SIG-M5 treated with dmso at 0.1 percent for 504 hours (cell line): ENCODE measurements around the gene KRT1.

Source experiments
- DNase-seq: peaks from one replicate; lab custom pipeline; 2025; ENCODE audit not compliant: unreplicated experiment; lab: John Stamatoyannopoulos, UW

The KRT1 gene

DNA sequence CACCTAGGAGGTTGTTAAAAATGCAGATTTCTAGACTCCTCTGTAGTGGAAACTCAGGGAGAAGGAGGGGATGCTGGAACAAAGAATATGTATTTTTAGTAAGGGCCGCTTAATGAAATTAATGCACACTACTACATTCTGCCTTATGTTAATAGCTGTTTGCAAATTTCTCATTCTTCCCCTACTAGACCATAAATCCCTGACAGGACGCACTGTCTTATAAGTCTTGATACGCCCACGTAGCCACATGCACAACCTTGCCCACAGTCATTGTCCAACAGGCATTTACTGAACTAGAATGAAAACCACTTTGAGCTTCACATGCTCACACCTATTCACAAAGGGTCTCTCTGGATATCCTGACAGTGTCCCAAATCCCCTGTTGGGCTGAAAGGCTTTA lies 38.7 kb downstream of the KRT1 start:
- no peak for DNase-seq

DNA sequence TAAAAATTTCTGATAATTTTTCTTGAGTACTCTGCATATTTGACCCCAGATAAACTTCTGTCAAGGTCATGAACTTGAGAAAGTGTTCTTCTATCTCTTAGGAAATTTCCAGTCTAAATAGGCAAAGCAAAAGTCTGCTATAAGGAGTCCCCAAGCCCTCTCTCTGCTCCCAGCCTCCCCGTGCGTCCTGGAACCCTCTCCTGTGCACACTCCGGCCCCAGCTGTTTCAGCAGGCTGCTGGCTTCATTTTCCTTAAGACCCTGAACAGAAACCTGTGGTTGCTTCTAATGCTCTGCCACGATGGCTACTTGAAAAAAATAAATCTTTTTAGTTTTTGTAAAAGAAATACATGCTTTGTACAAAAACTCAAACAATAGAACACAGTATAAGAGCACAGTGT lies 42.9 kb downstream of the KRT1 start:
- DNase-seq, result no peak

DNA sequence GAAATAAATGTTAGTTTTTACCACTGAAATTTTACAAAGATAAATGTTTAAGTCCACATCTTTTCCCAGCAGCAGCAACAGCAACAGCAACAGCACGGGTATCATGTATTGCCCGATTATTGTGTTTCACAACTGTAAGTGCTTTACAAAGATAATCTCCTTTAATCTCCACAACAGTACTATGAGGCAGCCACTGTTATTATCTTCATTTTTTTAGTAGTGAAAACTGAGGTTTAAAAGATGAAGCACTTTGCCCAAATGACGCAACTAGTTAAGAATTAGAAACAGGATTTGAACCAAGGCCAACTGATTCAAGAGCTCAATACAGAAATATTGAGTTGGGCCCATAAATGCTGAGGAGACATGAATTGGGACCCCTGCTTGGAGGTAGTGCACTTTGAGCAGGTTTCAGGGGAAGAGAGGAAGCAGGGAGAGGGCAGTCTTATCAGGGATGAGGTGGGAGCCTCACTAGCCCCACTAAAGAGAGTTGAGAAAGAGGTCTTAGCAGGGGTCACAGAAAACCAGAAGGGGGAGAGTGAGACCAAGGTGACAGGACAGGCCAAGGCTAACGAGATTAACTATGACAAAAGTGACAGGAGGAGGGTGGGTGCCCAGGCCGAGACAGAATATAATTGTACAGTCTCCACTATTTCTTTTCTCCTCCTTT lies 43.5 kb downstream of the KRT1 start:
- DNase-seq, result no peak

DNA sequence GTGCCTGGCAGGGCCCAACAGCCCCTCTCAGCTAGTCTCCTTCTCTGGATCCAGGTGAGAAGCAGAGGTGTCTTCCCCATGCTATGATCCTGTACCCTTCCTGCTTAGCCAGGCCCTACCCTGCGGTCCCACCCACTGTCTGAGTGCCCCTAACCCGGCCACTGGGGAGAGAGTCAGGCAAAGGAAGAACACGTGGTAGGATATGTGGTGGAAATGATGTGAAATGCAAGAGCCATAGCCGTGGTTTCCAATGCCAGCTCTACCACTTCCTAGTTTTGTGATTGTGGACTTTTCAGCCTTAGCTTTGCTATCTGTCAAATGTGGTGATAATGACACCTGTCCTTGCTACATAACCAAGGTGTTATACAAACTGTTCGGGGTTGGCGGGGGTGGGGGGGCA lies 44.0 kb downstream of the KRT1 start:
- DNase-seq, result no peak

DNA sequence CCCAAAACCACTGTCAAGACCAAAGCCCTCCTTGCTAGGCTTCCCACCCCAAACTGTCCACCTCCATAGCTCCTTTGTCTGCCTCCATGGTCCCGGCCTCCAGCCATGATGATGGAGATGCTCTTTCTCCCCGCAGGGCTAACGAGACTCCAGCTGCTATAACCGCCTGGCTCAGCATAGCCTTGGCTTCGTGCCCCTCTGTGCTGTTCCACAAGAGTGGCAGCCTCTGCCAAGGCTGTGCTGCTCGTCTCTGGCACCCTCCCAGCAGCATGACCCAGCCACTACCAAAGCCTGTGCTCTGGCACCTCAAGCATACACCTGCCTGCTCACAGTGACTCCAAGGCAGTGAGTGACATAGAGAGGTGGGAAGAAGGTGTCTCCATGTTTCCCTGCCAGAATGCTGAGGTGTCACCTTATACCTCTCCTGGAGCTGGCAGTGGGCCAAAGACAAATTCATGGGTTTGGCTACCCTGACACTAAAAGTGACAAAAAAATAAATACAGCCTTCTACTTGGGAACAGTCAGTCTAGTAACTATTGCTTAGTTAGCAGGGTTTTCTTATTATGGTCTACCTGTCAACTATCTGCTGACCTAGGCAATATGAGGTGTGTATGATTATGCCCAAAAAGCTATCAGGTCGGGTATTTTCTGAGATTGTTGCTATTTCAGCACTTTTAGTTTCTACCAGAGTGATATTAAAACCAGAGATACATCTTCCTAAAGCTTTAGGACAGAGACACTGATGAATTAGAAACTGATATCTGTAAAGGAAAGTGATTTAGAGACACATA lies 45.7 kb downstream of the KRT1 start:
- DNase-seq, result no peak

DNA sequence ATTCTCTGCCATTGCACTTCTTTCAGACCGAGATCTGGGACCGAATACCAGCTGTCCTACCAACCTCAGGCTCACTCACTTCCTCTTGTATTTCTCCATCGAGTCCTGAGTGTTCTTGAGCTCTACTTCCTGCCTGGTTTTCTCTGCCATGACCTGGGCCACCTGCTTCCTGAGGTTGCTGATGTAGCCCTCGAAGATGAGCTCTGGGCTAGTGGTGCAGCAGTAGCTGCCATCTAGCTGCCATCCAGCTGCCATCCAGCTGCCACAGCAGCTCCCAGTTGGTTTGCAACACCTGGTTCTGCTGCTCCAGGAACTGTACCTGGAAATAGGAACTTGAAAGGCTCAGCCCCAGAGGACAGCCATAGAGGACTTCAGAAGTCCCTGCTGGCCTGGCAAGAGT lies 46.8 kb downstream of the KRT1 start:
- peak; percentile 18 for DNase-seq

DNA sequence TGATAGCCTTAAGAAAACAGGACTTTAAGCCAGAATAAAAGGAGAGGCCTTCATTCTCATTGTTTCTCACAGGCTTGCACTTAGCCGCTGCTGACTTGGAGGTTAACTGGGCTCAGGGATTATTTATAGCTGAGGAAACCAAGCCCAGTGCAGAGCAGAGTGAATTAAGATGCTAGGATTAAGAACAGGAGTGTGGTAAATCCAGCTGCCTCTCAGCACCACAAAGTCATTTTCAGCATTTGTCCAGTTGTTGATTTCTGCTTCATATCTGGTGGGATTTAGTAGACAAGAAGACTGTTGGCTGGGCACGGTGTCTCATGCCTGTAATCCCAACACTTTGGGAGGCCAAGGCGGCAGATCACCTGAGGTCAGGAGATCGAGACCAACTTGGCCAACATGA lies 47.6 kb downstream of the KRT1 start:
- DNase-seq, result no peak

DNA sequence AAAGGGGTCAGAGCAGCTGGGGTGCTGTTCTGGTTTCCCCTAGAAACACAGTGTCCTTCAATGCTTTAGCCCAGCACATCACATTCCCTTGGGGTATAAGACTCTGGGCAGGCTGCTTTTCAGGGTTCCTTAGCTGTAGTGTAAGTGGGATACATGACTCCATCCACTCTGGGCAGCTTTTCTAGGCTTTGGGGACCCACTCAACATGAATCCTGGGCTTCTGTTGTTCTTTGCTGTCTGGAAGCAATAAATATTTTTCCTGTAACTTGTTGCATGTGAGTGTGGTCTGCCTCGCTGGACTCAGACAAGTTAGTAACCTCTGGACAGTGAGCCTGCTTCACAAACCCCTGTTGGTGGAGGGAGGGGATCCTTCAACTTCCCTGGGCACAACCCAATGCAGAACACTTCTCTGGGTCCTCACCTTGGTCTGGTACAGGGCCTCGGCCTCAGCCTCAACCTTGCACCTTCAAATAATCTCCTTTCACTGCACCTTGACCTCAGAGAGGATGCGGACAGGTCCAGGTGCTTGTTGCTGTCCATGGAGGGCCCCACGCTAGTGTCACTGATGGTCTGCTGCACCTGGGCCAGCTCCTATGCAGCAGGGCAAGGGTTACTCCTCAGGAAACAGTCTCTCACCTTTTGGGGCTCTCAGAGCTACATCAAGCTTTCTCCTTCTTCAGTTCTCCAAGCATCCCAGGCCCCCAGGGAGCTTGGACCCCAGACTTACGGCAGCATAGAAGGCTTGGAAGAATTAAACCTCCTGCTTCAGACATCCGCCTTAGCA lies 48.3 kb downstream of the KRT1 start:
- no peak for DNase-seq

DNA sequence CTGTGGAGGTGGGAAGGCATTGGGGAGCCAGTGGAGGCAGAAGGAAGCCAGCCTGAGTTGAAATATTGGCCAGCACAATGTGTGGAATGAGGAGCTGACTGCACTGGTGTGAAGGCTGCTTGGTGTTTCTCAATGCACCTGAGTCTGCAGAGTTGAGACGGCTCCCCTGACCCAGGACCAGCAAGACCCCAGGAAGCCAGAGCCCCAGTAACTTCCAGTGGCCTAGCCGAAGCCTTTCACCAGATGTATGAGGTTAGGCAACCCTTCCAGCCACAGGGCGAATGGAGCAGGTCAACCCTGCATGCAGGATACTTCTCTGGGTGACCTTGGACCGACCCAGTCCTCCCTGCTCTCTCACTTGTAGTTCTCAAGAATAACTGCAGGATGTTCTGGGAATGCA lies 48.9 kb downstream of the KRT1 start:
- no peak for DNase-seq

DNA sequence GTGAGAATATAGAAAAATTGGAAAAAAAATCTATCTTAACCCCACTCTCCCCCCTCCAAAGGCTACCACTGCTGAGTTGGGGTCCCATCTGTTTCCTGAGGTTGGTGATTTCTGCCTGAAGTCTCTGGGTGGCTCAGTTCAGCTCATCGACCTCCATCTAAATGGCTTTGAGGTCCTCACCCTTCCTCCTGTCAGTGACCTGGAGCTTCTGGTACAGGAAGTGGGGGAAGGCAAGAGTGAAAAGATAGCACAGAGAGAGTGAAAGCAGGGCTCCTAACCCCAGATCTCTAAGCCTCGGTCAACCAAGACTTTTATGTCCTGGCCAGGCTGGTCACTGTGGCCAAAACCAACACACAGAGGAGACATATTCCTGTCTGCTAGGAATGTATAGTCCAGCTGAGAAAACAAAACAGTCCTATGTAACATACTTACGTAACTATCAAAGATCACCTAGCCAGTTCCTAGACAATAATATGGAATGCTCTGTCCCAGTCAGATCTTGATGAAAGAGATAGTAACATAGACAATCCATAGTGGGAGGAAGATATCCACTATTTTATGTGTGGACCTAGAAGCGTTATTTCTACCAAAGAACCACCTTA lies 49.5 kb downstream of the KRT1 start:
- no peak for DNase-seq

DNA sequence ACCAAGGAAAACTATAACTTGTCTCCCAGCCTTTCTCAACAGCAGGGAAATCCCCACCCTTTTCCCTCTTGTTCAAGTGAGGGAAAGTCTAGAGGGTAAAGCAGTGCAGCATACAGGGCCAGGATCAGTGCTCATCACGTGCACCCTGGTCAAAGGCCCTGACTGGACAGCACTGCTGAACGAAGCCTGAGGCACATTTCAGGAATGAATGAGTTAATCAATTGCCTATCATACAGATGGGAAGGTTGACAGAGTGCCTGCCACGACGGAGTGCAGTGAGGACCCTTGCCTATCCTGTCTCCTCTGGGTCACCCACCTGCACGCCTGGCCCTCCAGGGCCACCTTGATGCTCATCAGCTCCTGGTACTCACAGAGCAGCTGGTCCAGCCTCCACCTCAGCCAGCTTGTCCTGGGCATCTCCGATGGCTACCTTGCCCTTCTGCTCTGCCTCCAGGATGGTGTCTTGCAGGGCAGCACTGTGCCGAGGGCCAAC lies 50.2 kb downstream of the KRT1 start:
- DNase-seq, result no peak

DNA sequence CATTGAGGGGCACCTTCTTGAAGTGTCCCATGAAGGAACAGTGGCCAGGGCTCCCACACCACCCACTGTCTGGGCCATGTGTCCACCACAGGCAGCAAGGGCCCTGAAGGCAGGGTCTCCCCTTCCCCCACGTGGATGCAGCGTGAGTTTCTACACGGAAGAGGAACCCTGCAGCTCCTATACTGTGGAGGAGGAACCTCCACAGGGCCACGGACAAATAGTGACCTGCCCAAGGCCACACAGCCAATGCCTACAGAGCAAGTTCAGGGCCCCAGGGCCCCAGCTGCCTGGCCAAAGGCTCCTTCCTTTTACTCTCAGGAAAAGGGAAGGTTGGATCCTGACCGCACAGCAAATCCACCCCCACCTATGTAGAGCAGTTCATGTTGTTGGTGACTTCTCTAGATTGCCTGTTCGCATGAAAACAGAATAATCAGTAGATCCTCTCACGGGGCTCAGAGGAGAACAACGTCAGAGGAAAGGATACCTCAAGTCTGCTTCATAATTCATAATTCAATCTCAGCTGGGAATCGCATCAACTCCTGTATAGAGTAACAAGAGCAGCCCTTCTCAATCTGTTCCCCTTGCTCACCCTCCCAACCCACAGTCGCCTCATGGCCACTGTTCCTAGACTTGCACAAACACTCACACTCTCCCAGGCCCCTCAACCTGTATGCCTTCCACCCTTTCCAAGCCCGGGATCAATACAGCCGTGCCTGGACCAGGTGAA lies 50.8 kb downstream of the KRT1 start:
- DNase-seq, result no peak

DNA sequence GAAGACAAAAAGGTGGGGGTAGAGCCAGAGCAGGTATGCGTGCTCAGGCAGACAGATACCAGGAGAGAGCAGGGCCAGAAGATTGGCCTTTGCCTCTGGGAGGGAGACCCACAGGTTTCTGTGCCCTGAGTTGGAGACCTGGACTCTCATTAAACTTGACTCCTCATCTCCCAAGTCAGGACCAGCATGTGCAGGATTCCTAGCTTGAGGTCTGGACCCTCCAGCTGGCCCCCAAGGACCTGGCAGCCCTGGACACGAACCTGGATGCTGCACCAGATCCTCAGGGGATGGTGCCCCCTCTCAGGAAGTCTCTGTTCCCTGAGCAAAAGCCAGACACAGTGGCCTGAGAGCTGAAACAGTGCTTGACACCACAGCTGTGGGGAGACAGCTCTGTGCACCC lies 51.4 kb downstream of the KRT1 start:
- no peak for DNase-seq

DNA sequence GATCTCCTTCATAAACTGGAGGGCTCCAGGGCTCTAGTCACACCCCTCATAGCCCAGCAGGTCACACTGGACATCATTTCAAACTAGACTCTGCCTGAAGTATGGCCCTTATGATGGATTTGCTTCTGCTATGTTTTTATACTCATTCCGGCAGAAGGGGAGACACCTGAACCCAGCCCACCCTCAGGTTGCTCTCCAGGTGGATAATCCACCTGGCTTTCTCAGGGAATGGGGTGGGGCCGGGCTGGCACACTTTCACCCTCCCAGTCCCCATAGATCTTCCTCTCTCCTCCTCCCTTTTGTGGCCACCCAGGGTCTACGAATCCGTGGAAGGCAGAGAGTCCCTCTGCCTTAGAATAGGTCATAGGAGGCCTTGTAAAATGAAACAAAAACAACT lies 52.1 kb downstream of the KRT1 start:
- DNase-seq, result no peak

DNA sequence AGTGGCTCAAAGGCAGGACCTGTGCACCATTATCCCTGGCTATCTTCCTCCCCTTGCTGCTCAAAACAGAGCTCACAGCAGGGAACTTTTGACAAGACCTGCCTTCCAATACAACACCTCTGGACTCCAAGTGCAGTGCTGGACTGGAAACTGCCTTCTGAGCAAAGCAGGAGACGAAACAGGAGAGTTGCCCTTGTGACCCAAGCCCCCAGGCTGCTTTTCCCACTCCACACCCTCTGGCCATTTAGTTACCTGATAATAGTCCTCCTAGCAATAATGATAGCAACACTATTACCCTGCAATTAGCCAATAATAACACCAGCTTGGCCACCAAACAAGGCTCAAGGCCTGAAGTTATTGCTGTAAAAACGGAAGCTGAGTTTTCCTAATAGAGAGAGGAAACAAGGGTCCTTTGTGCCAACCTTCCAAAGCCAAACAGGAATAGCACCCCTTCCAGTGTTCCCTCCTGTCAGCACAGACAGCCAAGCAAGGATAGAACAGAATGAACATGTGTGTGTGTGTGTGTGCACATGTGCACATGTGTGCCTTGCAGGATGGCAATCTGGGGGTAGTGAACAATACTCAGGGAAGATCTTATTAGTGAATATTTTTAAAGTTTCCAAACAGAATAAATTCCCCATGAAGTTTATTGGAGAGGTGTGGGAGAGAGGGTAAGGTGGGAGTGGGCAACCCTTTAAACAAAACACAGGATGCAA lies 52.7 kb downstream of the KRT1 start:
- no peak for DNase-seq
